Measurements from ENCODE around the gene CITED1. TPM values are rescaled to one million over a fixed set of nuclear protein-coding genes. Genes with fewer than 3 reads are reported as not detected.
A peak's percentile ranks its signal among the peaks of the same experiment; 100 is the strongest.

CITED1 gene
- total RNA-seq, 1 donor from 2014 or later: not detected

GRCh38 chrX:72308566-72309296 lies 3.0 kb upstream of the CITED1 start:
- peak; percentile 74 for DNase-seq (ENCODE audit: low spot score)

- DNase-seq (ENCODE audit: low spot score): no peak
These were observed 2.5 kb upstream of the CITED1 start for GRCh38 chrX:72308209-72308565.

- no peak for DNase-seq (ENCODE audit: low spot score)
These were observed 1.9 kb upstream of the CITED1 start for GRCh38 chrX:72307646-72308051.

- peak; percentile 65 for DNase-seq (ENCODE audit: low spot score)
These were observed 1.3 kb upstream of the CITED1 start for GRCh38 chrX:72306851-72307645.

- no peak for DNase-seq (ENCODE audit: low spot score)
These were observed 529 bp upstream of the CITED1 start for GRCh38 chrX:72306085-72306801.

- DNase-seq (ENCODE audit: low spot score): no peak
These were observed 837 bp downstream of the CITED1 start for GRCh38 chrX:72304877-72305276.

- DNase-seq (ENCODE audit: low spot score): no peak
These were observed 3.9 kb downstream of the CITED1 start for GRCh38 chrX:72301781-72302180.

- no peak for DNase-seq (ENCODE audit: low spot score)
These were observed 5.7 kb downstream of the CITED1 start for GRCh38 chrX:72299891-72300630.

GRCh38 chrX:72297953-72298730 lies 7.6 kb downstream of the CITED1 start:
- no peak for DNase-seq (ENCODE audit: low spot score)

GRCh38 chrX:72296991-72297390 lies 8.7 kb downstream of the CITED1 start:
- DNase-seq (ENCODE audit: low spot score): no peak

GRCh38 chrX:72295745-72296144 lies 10.0 kb downstream of the CITED1 start:
- no peak for DNase-seq (ENCODE audit: low spot score)

GRCh38 chrX:72294497-72294896 lies 11.2 kb downstream of the CITED1 start:
- no peak for DNase-seq (ENCODE audit: low spot score)

- no peak for DNase-seq (ENCODE audit: low spot score)
These were observed 23.4 kb downstream of the CITED1 start for GRCh38 chrX:72282302-72282701.

GRCh38 chrX:72280321-72280845 lies 25.3 kb downstream of the CITED1 start:
- no peak for DNase-seq (ENCODE audit: low spot score)

GRCh38 chrX:72276478-72276953 lies 29.2 kb downstream of the CITED1 start:
- DNase-seq (ENCODE audit: low spot score): no peak

- no peak for DNase-seq (ENCODE audit: low spot score)
These were observed 31.2 kb downstream of the CITED1 start for GRCh38 chrX:72274526-72274925.

GRCh38 chrX:72273718-72274117 lies 32.0 kb downstream of the CITED1 start:
- DNase-seq (ENCODE audit: low spot score): no peak

- DNase-seq (ENCODE audit: low spot score): no peak
These were observed 32.8 kb downstream of the CITED1 start for GRCh38 chrX:72272868-72273267.

- DNase-seq (ENCODE audit: low spot score): peak; percentile 35
These were observed 33.9 kb downstream of the CITED1 start for GRCh38 chrX:72271812-72272211.

GRCh38 chrX:72271091-72271788 lies 34.5 kb downstream of the CITED1 start:
- DNase-seq (ENCODE audit: low spot score): no peak

Data from umbilical cord (tissue), 2 donors.